GM18873 (cell line): ENCODE results near the gene FMN2.
"Not testable (repeated sequence)": the region's sequence is repeated elsewhere in the genome, so short reads cannot be mapped to it uniquely, and the experiment has no call there.

ENCODE experiments used
- ATAC-seq: cut with Tn5 transposase; IDR thresholded peaks from one replicate; pipeline ENCODE4 v1.9.1; 2021; ENCODE audit warnings: mild to moderate bottlenecking, moderate library complexity, moderate number of reproducible peaks; ENCODE audit not compliant: unreplicated experiment, low FRiP score

The FMN2 gene

GRCh38 chr1:240407407-240407806 lies 315.7 kb downstream of the FMN2 start:
- ATAC-seq, result no peak

- no peak for ATAC-seq
Observed at GRCh38 chr1:240409615-240410014, 317.9 kb downstream of the FMN2 start.

- ATAC-seq, result no peak
Observed at GRCh38 chr1:240413732-240414131, 322.0 kb downstream of the FMN2 start.

GRCh38 chr1:240414237-240414636 lies 322.6 kb downstream of the FMN2 start:
- ATAC-seq, result no peak

- ATAC-seq, result not testable (repeated sequence)
Observed at GRCh38 chr1:240415011-240415410, 323.3 kb downstream of the FMN2 start.

- ATAC-seq, result no peak
Observed at GRCh38 chr1:240415532-240415931, 323.8 kb downstream of the FMN2 start.

- ATAC-seq, result no peak
Observed at GRCh38 chr1:240417317-240417716, 325.6 kb downstream of the FMN2 start.

- no peak for ATAC-seq
Observed at GRCh38 chr1:240420766-240421165, 329.1 kb downstream of the FMN2 start.

GRCh38 chr1:240423246-240423924 lies 331.7 kb downstream of the FMN2 start:
- no peak for ATAC-seq

GRCh38 chr1:240424740-240425464 lies 333.2 kb downstream of the FMN2 start:
- no peak for ATAC-seq

GRCh38 chr1:240426051-240426450 lies 334.4 kb downstream of the FMN2 start:
- ATAC-seq, result no peak

- no peak for ATAC-seq
Observed at GRCh38 chr1:240435996-240436566, 344.4 kb downstream of the FMN2 start.

- no peak for ATAC-seq
Observed at GRCh38 chr1:240441669-240442068, 350.0 kb downstream of the FMN2 start.

- no peak for ATAC-seq
Observed at GRCh38 chr1:240445369-240445768, 353.7 kb downstream of the FMN2 start.

GRCh38 chr1:240455228-240455821 lies 363.6 kb downstream of the FMN2 start:
- ATAC-seq, result no peak

- no peak for ATAC-seq
Observed at GRCh38 chr1:240457203-240457602, 365.5 kb downstream of the FMN2 start.

GRCh38 chr1:240462277-240462676 lies 370.6 kb downstream of the FMN2 start:
- no peak for ATAC-seq

- no peak for ATAC-seq
Observed at GRCh38 chr1:240462766-240463395, 371.2 kb downstream of the FMN2 start.

GRCh38 chr1:240464099-240464498 lies 372.4 kb downstream of the FMN2 start:
- no peak for ATAC-seq

GRCh38 chr1:240465531-240465940 lies 373.9 kb downstream of the FMN2 start:
- no peak for ATAC-seq

GRCh38 chr1:240466509-240466908 lies 374.8 kb downstream of the FMN2 start:
- ATAC-seq, result no peak
